ENCODE results near the gene COX14.
"Not testable (repeated sequence)": the region's sequence is repeated elsewhere in the genome, so short reads cannot be mapped to it uniquely, and the experiment has no call there.

Gene COX14

DNA sequence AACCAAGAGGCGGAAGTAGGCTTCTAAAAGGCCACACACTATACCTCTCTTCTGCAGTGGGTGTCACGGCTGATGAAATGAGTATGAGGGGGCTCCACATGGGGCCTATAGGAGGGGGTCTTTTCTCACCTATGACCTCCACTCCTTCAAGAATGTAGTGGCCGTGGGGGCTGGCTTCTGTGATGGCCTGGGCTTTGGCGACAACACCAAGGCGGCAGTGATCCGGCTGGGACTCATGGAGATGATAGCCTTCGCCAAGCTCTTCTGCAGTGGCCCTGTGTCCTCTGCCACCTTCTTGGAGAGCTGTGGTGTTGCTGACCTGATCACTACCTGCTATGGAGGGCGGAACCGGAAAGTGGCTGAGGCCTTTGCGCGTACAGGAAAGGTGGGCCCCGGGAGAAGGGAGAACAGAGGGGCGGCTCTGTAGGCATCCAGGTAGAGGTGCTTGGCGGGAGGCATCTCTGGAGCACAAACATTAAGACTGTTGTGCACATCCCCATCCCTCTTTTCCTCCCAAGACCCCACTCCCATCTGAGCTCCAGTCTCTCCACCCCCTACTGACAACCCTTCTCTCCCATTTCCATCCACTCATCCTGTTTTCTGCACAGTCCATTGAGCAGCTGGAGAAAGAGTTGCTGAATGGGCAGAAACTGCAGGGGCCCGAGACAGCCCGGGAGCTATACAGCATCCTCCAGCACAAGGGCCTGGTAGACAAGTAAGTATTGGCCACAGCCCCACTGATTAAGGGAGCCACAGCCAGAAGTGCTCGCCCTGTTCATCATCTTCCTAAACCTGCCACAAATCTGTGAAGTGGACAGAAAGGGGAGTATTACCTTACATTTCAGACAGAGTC, 4.4 kb upstream of the COX14 start:
- DNase-seq (ENCODE audit: low read depth in 3 of 3) = no peak

DNA sequence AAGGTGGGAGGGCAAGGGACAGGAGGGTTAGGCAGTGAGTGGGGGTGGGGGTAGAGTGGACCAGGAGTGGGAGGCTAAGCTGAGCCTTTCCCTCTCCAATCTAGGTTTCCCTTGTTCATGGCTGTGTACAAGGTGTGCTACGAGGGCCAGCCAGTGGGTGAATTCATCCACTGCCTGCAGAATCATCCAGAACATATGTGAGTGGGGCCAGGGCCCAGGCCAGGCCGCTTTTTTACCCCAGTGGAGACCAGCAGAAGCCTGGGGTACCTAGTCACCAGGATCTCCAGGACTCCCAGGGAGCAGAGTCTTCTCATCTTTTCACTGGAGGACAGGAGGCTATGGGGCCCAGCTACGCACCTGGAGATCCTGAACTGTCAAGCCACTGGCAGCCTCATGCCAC, 2.7 kb upstream of the COX14 start:
- DNase-seq (ENCODE audit: low read depth in 3 of 3) = no peak

DNA sequence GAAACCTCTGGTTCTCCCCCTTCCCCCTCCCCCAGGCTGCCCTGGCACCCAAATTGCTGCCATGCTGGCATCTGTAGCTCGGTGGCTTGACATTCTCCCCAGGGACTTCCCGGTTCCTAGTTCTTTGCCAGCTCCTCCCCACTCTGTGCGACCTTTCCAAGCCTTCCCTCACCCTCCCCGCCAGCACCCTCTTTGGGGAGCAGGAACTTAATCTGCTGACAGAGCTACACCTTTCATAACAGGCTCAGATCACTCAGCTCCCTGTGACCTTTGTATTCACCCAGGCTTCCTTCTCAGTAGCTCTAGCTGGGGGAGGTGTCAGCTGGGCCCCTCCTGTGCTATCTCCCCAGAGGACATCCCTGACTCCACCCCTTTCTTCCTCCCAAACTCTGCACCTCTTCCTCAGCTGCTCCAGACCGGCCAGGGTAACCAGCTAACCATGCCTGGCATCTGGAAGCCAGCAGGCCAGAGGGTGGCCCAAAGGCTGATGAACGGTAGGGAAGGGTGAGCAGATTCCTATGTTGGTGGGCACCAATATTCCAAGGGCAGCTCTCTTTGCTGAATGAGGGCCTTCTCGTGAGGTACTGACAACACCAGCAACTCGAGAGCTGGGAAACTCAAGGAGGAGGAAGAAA, 1.8 kb upstream of the COX14 start:
- DNase-seq (ENCODE audit: low read depth in 3 of 3) = no peak

DNA sequence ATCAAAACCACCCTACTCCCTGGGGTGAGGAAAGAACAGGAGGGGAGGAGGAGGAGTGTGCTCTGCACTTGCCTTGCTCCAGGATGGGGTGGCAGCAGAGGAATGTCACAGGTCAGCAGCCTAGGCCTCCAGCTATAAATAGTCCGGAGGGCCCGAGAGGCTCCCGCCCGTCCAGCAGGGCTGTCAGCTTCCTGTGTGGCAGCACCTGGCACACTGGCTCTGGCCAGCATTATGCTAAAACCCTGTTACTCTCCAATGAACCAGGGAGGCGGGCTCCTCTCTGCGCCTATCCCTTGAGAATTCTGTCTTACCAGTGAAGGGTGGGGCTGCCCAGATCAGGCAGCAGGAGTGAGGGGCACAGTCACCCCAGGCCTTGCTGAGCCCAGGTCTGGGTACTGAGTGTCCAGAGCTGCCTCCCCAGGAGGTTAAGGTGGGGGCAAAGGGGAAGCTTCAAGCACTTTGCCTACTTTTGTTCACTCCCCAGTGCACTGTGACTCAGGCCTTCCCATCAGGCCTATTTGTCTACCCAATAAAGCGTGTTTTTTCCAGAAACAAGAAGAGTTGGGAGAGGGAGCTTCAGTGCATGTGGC, 1.2 kb upstream of the COX14 start:
- no peak for DNase-seq (ENCODE audit: low read depth in 3 of 3)

DNA sequence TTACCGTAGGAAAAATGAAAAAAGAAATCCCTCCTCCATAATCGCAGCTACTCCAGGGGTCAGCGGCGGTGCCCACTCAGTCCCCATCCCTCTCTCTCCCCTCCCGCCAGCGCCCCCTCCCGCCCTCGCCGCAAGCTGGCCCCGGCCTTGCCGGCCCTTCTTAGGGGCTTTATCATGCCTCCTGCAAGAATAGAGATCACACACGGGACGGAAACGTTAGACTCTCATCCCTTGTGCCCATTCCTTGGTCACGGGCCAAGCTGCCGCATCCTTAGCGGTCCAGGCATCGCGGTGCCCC, 692 bp upstream of the COX14 start:
- DNase-seq (ENCODE audit: low read depth in 3 of 3) = no peak

DNA sequence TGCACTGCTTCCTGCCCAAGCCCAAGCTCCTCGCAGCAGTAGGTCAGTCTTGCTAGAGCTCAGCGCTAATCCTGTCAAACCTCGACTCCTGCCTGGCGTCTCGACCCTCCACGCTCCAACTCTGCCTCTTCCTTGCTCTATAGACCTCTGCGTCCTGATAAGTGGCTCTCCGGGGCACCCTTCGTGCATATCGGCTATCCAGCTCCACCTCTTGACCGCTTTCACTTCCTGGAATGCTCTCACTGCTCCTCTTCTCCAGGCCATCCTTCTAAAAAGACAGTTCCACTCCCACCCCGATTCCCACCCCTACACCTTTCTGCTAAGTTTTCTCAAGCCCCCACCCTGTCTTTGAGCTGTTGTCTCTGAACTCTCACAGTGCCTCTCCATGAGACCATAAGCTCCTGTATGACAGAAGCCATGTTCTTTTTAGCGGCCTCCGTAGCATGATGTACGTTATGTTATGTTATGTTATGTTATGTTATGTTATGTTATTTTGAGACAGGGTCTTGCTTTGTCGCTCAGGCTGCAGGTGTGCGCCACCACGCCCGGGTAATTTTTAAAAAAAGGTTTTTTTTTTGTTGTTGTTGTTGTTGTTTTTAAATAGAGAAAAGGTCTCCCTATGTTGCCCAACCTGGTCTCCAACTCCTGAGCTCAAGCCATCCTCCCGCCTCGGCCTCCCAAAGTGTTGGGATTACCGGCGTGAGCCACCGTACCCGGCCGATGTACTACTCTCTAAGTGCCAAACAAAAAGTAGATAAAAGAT, 601 bp downstream of the COX14 start:
- DNase-seq (ENCODE audit: low read depth in 3 of 3) = no peak

DNA sequence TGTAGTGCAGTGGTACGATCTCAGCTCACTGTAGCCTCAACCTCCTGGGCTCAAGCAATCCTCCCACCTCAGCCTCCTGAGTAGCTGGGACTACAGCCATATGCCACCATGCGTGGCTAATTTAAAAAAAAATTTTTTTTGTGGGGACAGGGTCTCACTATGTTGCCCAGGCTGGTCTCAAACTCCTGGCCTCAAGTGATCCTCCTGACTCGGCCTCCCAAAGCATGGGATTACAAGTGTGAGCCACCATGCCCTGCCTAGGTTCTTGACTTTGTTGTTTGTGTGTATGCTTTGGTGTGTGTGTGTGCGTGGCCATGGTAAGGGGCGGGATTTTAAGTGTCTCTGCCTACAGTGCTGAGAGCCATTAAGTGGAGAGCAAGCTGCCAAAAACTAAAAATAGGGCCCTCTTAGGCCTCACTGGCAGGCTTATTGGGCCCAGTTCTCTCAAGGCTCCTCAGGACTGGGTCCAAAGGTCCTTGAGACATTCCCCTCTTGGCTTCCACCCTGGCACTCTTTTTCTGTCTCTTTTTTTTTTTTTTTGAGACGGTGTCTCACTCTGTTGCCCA, 5.1 kb downstream of the COX14 start:
- no peak for DNase-seq (ENCODE audit: low read depth in 3 of 3)

DNA sequence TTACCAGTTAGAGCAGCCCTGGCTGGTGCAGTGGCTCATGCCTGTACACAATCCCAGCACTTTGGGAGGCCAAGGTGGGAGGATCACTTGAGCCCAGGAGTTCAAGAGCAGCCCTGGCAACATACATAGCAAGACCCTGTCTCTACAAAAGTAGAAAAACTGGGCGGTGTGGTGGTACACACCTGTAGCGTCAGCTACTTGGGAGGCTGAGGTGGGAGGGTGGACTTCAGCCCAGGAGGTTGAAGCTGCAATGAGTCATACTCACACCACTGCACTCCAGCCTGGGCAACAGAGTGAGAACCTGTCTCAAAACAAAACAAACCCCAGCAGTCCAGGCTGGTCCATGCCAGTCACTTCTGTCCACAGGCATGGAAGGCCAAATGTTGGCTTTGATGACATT, 7.4 kb downstream of the COX14 start:
- no peak for DNase-seq (ENCODE audit: low read depth in 3 of 3)

DNA sequence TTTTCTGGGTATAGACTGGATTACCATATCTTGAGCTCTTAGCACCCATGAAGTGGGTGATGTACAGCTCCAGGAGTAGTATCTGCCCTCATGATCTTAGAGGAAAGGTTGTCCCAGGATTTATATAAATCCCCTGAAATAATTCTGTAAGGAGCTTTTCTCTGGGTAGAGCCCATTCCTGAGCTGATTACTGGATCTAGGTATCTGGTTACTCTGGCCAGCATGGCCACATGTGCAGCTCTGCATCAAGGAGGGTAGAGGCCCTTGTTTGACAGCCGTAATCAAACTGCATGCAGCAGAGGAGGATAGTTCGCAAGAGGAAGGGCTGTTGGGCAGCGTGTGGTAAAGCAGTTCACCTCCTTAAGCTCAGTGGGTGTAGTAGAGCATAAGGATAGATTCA, 8.5 kb downstream of the COX14 start:
- no peak for DNase-seq (ENCODE audit: low read depth in 3 of 3)

DNA sequence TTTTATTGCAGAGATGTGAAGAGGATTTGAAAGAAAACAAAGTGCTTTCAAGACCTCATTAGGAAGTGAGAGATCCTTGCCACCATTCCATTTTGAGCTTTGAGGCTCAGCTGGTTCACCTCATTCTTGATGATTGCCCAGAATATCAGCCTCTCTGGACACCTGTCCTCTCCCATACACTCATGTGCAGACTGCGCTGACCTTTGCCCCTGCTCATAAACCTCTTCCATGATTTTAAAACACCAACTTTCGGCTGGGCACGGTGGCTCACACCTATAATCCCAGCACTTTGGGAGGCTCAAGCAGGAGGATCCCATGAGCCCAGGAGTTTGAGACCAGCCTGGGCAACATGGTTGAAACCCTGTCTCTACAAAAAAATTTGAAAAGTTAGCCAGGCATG, 8.9 kb downstream of the COX14 start:
- no peak for DNase-seq (ENCODE audit: low read depth in 3 of 3)

DNA sequence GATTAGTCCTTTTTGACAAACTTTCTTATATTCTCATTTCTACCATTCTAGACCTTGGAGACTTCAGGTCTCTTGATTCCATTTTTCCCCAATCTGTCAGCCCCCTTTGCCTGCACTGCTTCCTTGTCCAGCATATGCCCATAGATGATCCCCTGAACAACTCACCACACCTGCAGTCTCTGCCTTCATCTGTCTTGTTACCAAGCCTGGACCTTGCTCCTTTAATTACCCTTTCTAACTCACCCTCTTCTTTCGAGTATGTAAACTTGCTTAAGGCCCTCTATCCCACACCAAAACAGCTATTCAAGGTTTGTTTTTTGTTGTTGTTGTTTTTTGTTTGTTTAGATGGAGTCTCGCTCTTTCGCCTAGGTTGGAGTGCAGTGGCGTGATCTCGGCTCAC, 9.6 kb downstream of the COX14 start:
- DNase-seq (ENCODE audit: low read depth in 3 of 3) = no peak

DNA sequence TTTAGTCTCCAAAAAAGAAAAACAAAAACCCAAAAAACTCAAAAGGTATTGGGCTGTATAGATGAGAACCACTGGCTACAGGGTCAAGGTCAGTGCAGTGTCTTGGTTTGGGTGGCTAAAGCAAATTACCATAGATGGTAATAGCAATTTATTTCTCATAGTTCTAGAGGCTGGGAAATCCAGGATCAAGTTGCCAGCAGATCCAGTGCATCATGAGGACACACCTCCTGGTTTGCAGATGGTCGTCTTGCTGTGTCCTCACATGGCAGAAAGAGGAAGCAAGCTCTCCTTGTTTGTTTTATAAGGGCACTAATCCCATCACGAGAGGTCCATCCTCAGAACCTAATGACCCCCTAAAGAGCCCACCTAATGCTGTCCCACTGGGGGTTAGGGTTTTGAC, 11.2 kb downstream of the COX14 start:
- DNase-seq (ENCODE audit: low read depth in 3 of 3) = no peak

DNA sequence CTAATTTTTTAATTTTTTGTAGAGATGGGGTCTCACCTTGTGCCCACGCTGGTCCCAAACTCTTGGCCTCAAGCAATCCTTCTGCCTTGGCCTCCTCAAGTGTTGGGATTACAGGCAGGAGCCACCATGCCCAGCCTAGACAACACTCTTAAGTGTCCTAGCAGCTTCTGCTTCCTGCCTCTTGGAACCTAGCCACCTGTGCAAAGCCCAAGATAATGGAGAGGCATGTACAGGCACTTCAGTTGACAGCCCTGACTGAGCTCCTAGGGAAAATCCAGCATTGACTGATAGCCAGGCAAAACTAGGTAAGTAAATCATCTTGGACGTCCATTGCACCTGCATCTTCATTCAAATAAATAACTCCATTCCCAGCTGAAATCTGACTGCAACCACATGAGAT, 15.5 kb downstream of the COX14 start:
- DNase-seq (ENCODE audit: low read depth in 3 of 3) = no peak

DNA sequence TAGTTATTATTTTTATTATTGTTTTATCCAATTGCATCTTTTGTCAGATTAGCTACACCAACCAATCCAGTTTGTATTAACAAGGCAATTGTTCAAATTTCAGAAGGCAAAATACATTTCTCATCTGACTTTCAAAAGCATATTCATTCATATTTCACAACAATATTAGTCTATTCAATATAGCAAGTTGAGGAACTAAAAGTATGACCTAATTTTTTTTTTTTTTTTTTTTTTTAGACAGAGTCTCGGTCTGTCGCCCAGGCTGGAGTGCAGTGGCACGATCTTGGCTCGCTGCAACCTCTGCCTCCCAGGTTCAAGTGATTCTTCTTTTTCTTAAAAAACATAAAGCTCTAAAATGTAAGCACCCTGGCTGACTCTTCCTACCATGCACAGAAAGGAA, 17.3 kb downstream of the COX14 start:
- no peak for DNase-seq (ENCODE audit: low read depth in 3 of 3)

DNA sequence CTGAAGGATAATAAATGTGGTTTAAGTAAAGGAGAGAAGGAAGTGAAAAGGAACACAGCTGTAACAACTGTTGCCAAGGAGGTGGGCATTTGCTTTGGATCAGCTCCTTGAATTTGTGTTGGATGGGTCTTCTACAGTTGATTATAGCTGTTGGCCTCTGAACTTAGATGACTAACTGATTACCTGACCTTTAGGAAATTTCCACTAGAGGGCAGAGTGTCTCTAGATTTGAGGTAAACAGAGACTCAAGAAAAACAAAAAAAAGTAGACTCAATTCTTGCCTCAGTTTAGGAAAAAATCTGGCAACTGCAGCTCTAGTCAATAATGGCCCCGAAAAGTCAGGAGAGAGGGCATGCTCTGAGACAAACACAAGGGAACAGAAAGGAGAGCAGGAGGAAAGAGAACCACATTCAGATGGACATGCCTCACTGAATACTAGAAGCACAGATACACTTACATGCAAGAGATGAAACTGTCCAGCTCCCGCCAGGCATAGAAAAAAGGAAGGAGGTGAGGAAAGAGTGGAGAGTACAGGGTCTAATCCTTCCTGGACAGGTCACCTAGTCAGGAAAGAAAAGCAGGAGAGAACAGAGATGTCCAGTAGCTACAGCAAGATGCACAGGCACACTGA, 20.6 kb downstream of the COX14 start:
- no peak for DNase-seq (ENCODE audit: low read depth in 3 of 3)

DNA sequence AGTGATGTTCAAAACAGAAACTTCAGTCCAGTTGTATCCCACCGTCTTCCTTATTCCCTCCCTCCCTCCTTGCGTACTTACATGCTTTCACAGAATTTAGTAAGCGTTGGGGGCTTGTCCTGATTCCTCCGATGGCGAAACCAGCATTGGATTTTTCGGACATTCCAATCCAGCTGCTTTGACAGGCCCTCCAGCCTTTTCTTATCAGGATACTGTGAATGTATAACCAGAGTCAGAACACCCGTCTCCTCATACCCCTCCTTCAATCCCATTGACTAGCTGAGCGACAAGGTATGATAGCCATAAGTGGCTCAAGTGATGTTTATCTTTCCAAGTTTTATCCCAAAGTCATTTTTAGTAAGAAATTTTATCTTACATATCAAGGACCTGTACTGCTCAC, 31.0 kb downstream of the COX14 start:
- DNase-seq (ENCODE audit: low read depth in 3 of 3) = no peak

DNA sequence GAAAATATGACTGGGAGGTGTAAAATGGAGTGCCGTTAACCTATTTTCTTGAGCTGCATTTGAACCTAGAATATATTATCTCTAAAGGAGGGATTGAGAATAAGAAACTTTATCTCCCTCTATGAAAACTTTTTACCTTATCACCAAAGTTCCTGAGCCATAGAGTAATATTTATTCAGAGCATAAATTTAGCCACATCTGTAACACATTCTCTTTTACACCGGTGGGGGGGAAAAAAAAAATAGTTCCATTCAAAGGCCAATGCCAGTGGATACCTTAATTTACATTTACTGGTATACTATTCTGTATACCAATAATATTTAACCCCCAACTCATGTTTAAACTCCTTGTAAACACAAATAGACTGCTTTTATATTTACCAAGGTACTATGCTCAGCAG, 33.4 kb downstream of the COX14 start:
- DNase-seq (ENCODE audit: low read depth in 3 of 3) = no peak

DNA sequence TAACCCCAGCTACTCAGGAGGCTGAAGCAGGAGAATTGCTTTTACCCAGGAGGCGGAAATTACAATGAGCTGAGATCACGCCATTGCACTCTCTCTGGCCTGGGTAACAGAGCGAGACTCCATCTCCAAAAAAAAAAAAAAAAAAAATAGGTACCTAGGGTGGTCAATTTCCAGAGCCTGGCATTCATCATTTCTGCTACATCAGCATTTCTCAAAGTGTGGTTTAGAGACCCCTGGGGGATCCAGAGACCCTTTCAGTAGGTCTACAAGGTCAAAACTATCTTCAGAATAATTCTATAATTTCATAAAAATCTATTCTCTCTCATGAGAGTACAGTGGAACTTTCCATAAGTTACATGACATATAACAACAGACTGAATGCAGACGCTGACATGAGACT, 35.2 kb downstream of the COX14 start:
- DNase-seq (ENCODE audit: low read depth in 3 of 3) = no peak

DNA sequence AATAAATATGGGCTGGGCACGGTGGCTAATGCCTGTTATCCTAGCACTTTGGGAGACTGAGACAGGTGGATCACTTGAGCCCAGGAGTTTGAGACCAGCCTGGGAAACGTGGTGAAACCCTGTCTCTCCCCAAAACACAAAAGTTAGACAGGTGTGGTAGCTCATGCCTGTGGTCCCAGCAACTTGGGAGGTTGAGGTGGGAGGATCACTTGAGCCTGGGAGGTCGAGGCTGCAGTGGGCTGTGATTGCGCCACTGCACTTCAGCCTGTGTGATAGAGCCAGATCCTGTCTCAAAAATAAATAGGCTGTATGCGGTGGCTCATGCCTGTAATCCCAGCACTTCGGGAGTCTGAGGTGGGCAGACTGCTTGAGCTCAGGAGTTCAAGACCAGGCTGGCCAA, 36.0 kb downstream of the COX14 start:
- DNase-seq (ENCODE audit: low read depth in 3 of 3) = not testable (repeated sequence)

DNA sequence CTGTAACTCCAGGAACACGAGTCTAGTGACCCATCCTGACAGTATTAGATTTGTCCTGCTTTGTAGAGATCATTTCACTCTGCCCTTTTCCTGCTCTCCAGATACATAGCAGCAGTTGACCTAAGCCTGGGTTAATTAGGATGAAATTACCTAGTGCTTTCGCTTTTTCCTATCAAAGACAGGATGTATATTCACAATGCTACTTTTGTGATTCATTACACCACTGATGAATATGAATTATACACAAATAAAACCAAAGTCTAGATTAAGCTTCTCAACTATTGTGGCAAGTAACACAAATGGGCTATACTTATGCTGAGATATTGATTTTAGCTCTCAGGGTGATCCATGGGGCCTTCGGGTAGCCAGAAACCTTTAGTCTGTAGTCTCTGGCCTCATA, 37.3 kb downstream of the COX14 start:
- DNase-seq (ENCODE audit: low read depth in 3 of 3) = no peak

DNA sequence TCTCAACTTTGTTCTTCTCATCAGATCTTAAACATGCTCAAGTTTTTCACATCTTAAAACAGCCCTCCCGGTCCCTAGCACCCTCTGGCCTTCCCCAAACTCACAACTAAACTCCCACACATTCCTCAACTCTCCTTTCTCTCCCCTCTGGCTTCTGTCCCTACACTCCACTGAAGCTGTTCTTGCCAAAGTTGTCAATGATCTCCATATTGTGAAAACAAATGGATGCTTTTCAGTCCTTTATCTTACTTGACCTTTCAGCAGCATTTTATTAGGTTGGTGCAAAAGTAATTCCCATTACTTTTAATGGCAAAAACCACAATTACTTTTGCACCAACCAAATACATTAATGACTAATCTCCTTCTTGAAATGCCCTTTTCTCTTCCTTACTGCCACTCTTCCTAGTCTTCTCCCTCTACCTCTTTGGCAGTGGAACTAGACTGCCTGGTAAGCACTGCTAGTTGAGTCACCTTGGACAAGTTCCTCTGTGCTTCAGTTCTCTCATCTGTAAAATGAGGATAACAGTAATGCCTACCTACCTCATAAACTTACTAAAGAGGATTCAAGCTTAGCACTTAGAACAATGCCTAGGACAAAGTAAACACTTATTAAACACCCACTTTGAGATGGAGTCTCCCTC, 39.1 kb downstream of the COX14 start:
- no peak for DNase-seq (ENCODE audit: low read depth in 3 of 3)

Measured in stimulated activated CD4-positive, alpha-beta T cell treated with anti-CD3 and anti-CD28 coated beads, TNF-alpha, amount 100 ng/mL, for 24 hours (primary cell).